GM19468 (cell line): ENCODE measurements around the gene TSPAN2.

Source experiments
- ATAC-seq: cut with Tn5 transposase; IDR thresholded peaks from one replicate; pipeline ENCODE4 v1.9.1; 2021; ENCODE audit warnings: mild to moderate bottlenecking, moderate library complexity, moderate number of reproducible peaks; ENCODE audit not compliant: unreplicated experiment; ENCODE audit errors: extremely low read depth

TSPAN2 gene

DNA sequence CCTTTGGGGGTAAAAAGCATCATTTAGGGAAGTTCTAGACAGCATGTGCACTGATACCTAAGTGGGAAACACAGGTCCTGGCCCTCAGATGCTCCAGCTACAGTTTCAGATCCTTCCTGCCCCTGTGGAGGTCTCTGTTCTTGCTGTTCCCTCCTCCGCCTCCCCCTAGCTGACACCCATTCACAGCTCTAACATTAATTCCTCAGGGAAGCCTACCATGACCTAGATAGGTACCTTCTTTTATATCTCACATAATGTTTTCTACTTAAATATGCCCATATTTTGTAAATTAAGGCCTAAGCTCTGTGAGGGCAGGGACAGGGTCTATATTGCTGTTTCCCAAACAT lies 11.3 kb downstream of the TSPAN2 start:
- ATAC-seq, result no peak

DNA sequence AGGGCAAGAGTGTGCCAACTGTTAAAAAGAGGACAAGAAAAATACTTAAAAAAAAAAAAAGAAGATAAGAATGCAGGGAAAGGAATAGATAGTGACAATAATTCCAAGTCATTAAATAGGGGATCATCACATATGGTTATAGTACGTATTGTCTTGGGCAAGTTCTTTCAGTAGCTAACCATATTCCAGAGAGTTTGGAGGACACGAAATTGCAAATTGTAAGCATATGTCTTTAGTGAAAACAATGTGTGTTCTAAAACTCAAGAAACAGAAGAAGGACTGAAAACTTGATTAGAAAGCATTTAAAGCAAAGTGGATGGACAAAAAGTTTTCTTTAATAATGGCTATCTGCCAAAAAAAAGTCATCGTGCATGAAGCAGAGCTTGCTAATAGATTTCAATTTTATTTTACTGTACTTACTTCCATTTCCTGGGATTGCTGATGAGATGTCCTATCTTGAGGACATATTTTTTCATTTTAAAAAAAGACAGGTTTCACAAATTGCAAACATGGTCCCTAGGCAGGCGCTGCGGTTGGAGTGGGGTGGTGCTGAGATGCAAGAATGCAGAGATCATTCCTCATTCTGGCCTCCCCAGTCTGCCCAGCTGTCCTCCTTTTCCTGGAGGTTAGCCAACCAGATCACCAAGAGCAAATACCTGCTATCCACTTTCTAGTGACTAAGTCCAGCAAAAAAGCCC lies 11.9 kb downstream of the TSPAN2 start:
- no peak for ATAC-seq

DNA sequence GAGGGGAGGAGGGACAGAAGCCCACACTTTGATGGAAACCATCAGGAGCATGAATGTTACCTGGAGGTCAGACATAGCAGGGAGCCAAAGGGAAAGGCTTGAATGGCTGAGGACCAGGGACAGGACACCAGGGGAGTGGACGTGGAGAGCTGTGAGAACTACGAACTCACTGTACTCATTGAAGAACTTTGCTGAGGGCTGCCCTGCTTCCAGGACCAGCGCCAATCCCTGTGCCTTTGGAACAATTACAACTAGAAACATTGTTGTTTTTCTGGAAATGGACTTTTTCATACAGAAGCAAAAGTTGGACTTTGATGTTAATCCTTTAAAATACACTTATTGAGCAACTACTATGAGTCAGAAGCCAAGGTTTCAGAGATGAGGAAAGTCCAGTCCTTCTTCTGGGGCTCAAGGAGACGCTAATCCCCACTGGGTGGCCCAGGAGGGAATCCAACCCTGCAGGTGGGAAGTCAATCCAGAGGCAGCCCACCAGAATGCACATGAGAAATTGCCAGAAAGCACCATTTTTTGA lies 12.9 kb downstream of the TSPAN2 start:
- ATAC-seq, result no peak

DNA sequence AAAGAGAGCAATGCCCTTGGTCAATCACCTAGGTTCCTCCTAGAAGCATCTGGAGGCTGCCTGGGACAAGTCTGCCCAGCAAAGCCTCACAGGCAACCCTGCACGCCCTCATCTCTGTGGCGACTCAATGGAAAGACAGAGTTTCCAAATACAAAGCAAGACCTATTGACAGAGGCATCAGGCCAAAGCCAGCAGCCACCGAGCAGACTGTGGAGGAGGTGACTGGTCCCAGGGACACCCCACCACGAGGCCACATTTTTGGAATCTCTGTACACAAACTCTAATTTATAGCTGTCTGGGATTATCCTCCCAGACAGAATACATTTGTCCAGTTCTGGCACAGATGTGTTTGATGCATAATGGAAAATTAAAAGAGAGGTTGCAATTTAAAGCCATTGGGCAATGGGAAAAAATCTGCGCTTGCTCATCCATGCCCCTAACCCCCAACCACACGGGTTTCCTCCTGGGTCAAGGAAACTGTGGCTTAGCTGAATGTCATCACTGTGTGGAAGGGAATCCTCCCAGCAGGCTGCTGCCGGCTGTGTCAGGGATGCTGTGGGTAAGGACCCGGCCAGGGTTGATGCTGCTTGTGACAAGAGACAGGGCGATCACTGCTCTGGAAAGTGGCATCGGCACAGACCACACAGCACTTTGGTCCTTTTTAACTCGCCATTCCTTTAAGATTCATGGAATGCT lies 14.3 kb downstream of the TSPAN2 start:
- no peak for ATAC-seq

DNA sequence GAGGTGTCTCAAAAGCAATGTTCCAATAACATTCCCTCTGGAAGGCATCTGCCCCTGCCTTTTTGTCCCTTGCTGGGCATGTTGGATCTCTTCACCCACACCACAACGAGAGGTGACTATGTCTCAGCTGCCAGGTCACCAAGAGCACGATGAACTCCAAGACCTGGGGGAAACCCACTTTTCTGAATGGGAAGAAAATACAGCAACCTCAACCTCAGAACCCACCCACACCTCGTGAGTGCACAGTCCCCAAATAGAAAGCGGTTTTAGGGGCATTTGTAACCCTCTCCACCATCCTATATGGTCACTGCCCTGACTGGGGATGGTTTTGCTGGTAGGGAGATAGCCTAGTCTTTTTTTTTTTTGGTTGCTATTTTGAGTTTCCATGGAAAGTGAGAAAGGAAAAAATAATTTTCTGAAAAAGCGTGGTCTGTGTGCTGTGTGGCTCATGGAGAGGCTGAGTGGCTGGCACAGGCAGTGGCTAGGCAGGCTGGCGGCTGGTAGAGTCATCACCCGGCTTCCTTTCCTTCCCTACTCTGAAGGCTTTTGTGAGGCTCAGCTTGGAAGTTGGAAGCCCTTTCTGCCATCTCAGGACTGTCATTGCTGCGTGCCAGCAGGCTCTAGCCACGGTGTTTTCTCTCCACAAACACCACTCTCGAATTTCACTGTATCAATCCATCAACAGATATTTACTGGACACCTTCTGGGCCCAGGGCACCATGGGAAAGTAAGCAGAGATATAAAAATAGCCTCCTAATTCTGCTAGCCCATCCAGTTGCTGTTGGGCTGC lies 15.8 kb downstream of the TSPAN2 start:
- ATAC-seq, result no peak

DNA sequence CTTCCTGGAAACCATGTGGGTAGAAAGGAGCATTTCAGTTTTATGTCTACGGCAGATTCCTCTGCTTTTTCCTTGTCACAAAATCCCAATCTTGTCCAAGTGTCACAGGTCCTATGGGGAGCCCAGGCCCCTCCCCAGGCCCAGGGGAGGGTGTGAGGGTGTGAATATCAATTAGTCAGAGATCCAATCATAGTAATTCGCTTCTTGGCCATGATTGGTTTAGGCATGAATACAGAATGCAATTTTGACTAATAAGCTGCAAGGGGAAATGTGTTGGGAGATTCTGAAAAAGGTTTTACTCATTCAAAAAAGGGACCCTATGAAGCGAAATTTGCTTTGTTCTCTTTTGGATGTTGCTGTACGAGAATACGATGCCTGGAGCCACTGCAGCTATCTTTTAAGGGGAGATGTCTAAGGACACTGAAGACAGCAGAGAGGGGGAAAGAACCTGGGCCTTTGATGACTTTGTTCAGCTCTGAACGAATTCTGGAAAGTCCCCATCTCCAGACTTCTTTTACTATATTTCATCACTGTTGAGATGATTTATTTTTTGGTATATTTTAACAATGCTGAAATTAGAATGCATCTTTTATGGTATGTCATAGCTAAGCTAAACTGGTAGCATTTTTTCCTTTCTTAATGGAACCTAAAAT lies 18.2 kb downstream of the TSPAN2 start:
- no peak for ATAC-seq

DNA sequence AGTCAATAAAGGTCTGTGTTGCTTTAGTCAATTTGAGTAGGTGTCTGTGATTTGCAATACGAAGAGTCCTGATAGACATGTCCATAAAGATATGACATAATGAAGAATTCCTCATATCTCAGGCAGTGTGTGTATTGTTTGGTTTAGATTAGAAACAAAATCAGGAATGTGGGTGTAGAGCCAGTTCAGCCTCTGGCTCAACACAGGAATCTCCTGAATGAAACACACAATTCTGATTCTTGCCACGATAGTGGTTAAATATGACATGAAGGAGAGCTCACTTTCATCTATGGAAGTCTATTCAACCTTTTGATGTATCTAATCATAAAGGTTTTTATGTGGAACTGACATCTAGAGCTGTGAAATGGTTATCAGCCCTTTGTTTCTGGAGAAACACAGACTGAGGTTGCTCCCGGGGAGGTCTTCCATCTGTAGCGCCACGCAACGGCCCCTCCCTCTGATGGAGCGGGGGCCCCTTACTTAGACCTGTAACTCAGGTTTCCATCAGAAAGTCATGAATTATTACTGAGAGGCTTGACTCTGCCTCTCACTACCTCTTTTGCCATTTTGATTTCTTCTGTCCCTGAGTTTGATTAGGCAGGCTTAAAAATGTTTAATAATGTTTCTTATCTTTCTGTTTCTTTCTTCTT lies 19.5 kb downstream of the TSPAN2 start:
- ATAC-seq, result no peak

DNA sequence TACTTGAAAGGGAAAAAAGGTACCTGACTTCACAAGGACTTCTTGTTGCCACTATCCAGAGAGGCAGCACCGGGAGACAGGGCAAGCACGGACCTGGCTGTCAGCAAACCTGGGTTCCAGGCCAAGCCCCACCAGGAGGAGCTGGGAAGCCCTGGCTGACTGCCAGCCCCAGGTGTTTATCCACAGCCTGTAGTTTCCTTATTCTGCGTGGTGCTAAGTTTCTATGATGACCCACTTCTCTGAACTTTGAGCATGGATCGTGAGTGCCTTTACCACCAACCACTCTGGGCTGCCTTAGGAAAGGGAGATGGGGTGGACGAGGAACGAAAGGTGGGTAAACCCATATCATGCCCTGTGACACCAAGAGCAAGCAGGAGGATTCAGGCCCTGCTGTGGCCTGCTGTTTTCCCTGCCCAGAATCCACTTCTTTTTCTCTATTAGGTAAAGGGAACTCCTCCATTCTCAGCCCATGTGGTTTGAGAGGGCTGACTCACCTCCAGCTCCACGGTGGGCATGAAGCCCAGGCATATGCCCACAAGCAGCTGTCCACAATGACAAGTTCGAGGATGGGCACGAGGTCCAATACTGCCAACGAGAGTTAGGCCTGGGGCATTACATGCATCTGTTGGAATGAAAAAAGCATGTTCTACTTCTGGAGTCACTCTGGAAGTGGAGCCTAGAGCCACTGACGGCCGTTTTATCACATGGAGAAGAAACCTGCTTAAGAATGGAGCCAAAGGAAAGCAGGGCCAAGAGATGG lies 20.3 kb downstream of the TSPAN2 start:
- no peak for ATAC-seq

DNA sequence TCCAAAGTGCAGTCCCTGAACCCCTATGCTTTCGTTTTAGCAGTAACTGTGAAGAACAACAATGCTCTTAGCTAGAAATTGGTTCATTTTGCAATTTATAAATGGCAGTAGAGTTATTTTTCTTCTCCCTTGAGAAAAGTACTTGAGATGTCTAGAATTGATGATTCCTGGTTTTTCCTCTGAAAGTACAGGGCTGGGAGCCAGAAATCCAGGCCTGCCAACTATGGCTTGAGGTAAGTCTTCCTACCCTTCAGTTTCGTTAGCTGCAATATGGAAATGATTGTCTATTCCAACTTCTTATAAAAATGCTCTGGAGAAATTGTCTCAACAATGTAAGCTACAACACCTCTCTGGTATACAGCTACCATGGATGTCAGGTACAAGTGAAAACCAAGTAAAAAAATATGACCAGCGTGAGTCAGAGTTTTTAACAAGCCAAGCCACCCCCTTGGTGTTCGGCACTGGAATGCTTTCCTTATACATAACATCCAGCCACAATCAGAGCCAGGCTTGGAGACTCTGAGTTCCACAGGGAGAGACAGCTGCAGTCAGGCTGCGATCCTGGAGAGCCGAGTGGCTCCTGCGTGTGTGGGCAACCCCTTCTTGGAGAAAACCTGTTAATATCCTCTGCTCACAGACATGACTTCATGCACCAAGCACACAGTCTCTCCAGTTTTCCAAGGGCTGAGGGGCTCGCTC lies 22.0 kb downstream of the TSPAN2 start:
- ATAC-seq, result no peak

DNA sequence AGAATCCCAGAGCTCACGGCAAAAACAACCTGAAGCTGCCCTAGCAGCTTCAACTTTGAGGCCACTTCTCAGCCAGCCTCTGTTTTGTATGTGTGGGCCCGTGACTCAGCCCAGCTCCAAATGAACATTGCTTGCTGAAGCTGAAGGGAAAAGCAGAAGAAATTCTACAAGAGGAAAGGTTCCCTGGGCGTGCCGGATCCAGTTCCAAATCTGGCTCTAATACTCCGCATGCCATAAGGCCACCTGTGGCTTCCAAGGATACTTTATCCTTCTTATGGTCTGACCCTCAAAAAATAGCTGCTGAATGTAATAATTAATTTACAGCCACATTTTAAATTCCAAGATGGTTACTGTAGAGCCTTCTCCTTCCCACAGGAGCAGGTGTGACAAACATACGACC lies 24.3 kb downstream of the TSPAN2 start:
- ATAC-seq, result no peak

DNA sequence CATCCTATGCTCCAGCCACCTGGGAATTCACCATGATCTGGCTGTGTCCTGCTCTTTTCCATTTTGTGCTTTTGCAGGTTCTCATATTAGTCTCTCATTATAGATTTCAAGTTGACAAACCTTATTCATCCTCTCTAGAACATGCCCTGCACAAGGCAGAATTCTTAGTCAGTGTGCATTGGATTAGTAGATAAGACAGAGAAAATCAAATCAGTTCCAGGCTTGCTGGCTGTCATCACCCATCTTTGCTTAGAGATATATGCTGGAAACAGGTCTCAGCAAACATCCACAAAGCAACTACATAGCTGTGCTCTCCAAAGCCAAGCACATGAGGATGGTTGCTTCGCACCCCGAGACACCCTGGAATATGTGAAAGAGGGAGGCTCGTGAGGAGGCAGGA lies 24.8 kb downstream of the TSPAN2 start:
- ATAC-seq, result no peak

DNA sequence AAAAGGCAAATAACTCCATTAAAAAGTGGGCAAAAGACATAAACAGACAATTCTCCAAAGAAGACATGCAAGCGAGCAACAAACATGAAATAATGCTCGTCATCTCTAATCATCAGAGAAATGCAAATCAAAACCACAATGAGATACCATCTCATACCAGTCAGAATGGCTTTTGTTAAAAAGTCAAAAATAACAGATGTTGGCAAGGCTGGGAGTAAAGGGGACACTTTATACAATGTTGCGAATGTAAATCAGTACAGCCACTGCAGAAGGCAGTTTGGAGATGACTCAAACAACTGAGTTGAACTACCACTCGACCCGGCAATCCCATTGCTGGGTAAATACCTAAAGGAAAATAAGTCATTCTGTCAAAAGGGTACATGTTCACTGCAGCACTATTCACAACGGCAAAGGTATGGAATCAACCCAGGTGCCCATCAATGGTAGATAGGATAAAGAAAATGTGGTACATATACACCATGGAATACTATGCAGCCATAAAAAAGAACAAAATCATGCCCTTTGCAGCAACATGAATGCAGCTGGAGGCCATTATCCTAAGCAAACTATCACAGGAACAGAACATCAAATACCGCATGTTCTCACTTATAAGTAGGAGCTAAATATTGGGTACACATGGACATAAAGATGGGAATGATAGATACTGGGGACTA lies 25.9 kb downstream of the TSPAN2 start:
- ATAC-seq, result no peak

DNA sequence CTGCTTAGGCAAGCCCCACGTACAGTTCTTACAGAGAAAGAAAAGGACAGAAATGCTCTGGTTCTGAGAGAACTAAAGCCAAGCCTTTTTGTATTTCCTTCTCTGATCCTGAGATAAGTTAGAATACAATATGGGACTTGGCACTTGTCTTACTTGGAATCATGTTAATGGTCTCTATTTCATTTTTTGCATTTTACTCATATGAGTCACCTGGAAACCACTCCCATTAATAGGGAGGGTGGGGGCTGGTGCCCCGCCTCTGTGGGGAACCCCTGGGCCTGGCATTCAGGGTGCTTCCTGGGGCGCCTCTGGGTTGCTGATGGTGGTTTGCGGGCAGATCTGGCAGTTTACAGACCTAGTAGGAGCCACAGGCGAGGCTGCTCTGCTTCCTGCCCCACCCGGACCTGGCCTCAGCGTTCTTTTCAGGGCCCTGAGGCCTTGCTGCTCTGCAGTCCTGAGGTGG lies 26.7 kb downstream of the TSPAN2 start:
- no peak for ATAC-seq

DNA sequence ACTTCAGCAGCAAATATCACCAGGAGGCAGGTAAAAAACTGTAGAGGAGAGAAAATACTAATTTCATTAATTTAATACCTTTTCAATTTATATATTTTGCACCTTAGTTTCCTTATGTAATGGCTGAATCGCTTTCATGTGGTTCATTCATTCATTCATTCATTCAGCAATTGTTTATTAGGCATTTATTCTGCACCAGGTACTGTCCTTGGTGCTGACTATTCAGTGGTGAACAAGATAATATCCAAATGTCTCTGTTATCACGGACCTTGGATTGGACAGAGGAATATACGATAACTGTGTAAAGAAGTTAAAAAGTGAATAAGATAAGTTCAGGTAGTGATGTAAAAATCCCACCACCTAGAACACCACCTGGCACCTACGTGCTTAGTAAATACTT lies 28.8 kb downstream of the TSPAN2 start:
- no peak for ATAC-seq

DNA sequence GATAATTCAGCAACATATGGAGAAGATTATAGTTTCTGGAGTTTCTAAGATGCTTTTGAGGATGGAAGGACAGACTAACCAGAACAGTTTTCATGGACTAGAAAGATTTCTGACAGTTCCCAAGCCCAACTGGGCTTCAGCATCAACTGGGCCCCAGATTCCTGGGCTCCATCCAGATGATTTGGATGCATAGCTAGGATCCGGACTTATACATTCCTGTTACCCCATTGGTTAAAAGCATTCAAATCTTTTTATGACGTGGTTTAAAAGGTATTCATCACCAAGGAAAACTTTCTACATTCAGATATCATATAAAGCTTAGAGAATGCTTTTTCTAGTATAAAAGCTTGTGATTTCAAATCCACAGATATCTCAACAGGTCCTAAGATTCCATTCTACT lies 30.0 kb downstream of the TSPAN2 start:
- ATAC-seq, result no peak

DNA sequence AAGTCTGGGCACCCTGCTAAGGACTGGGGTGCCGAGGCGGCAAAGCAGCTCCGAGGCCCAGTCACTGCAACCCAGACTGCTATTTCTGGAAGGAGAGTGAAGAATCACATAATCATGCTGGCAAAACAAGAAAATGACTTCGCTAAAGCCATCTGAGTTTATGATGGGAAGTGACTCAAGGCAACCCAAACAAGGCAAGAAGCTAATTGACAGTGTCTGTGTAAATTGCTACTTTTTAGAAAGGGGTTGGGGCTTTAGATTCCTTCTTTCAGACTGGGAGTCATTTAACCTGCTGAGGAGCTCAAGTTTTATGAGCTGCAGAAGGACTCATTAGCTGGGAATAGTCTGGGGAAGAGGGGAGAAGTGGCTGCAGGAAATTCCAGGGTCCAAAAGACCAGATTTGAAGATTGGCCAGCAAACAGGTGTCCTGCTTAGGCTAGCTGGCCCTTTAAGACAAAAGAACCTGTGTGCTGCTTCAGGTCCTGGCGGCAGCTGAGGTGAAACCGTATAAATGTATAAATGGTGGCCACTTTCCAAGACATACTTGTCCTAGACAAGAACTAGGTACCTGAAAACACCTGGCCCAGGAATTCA lies 31.5 kb downstream of the TSPAN2 start:
- ATAC-seq, result no peak

DNA sequence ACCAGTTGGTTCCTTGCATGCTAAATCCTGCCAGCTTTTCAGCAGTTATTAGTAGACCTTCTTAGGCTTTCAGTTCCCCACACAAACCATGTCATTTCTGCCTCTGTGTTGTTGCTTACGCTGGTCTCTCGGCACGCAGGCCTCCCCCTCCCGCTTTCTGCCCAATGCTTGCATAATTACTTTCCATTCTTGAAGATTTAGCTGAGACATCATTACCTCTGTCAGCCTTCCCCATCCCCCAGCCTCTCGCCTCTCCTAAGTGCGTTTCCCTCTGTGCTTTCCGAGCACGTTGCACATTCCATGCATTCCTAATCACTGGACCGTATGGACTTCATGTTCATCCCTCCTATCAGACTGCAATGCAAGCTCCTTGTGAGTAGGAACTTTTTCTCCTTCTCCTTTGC lies 32.9 kb downstream of the TSPAN2 start:
- ATAC-seq, result no peak
